ENCODE results near the gene CMPK2.

The CMPK2 gene

GRCh38 chr2:6852195-6852594 is 13.5 kb downstream of the CMPK2 start:
- Histone ChIP-seq H3K27ac (ENCODE audit: low read depth, low read length, poor library complexity, severe bottlenecking) (no peak overlapping the region), H3K4me1 (ENCODE audit: insufficient read depth, low read length, severe bottlenecking) (no peaks in the 10 kb centered on the region), H3K79me2 (ENCODE audit: insufficient read depth, low read length) (no peaks in the 10 kb centered on the region), H3K27me3 (ENCODE audit: insufficient read depth, low read length) (no peaks in the 10 kb centered on the region), H3K9me3 (ENCODE audit: low read length) (no peaks in the 10 kb centered on the region), H3K4me3 (ENCODE audit: low read depth, low read length, poor library complexity, severe bottlenecking) (no peak overlapping the region), H2AFZ (ENCODE audit: low read length) (no peak overlapping the region), H3K36me3 (ENCODE audit: insufficient read depth, low read length) (no peaks in the 10 kb centered on the region), H3F3A (ENCODE audit: insufficient read depth, low read length) (no peaks in the 10 kb centered on the region), H3K4me2 (ENCODE audit: low read length) (no peak overlapping the region), H4K20me1 (ENCODE audit: insufficient read depth, low read length) (no peaks in the 10 kb centered on the region), H3K9ac (ENCODE audit: low read length) (no peak overlapping the region), H3K9me2 (ENCODE audit: low read depth, low read length) (no peaks in the 10 kb centered on the region)
- TF ChIP-seq EZH2 (IDR thresholded peaks at IDR 0.05; ENCODE audit: borderline replicate concordance, low read length) (no peak), CTCF (IDR thresholded peaks at IDR 0.05; ENCODE audit: low read length) (no peak)

- Histone ChIP-seq H3K4me1 (ENCODE audit: insufficient read depth, low read length, severe bottlenecking) (no peaks in the 10 kb centered on the region), H3K27ac (ENCODE audit: low read depth, low read length, poor library complexity, severe bottlenecking) (no peak overlapping the region), H2AFZ (ENCODE audit: low read length) (no peak overlapping the region), H3K4me3 (ENCODE audit: low read depth, low read length, poor library complexity, severe bottlenecking) (no peak overlapping the region), H3K9me3 (ENCODE audit: low read length) (peaks cover 23% of the 10 kb centered on the region), H3K36me3 (ENCODE audit: insufficient read depth, low read length) (no peaks in the 10 kb centered on the region), H3K4me2 (ENCODE audit: low read length) (no peak overlapping the region), H3K79me2 (ENCODE audit: insufficient read depth, low read length) (no peaks in the 10 kb centered on the region), H3K27me3 (ENCODE audit: insufficient read depth, low read length) (no peaks in the 10 kb centered on the region), H3F3A (ENCODE audit: insufficient read depth, low read length) (no peaks in the 10 kb centered on the region), H4K20me1 (ENCODE audit: insufficient read depth, low read length) (no peaks in the 10 kb centered on the region), H3K9ac (ENCODE audit: low read length) (no peak overlapping the region), H3K9me2 (ENCODE audit: low read depth, low read length) (no peaks in the 10 kb centered on the region)
- TF ChIP-seq EZH2 (IDR thresholded peaks at IDR 0.05; ENCODE audit: borderline replicate concordance, low read length), result no peak
- TF ChIP-seq CTCF (IDR thresholded peaks at IDR 0.05; ENCODE audit: low read length), result no peak
Measured at GRCh38 chr2:6846967-6847681, 18.6 kb downstream of the CMPK2 start.

GRCh38 chr2:6846540-6846939 is 19.2 kb downstream of the CMPK2 start:
- no peaks in the 10 kb centered on the region for H4K20me1 ChIP-seq (ENCODE audit: insufficient read depth, low read length)
- H3K9me2 ChIP-seq (ENCODE audit: low read depth, low read length), result no peaks in the 10 kb centered on the region

More at GRCh38 chr2:6846540-6846939, 19.2 kb downstream of the CMPK2 start:
- Histone ChIP-seq H3K9ac (ENCODE audit: low read length) (no peak overlapping the region), H3K79me2 (ENCODE audit: insufficient read depth, low read length) (no peaks in the 10 kb centered on the region), H3K4me1 (ENCODE audit: insufficient read depth, low read length, severe bottlenecking) (no peaks in the 10 kb centered on the region), H3K9me3 (ENCODE audit: low read length) (peaks cover 23% of the 10 kb centered on the region), H3K4me3 (ENCODE audit: low read depth, low read length, poor library complexity, severe bottlenecking) (no peak overlapping the region), H3K36me3 (ENCODE audit: insufficient read depth, low read length) (no peaks in the 10 kb centered on the region), H3K27ac (ENCODE audit: low read depth, low read length, poor library complexity, severe bottlenecking) (no peak overlapping the region), H3F3A (ENCODE audit: insufficient read depth, low read length) (no peaks in the 10 kb centered on the region), H2AFZ (ENCODE audit: low read length) (no peak overlapping the region), H3K4me2 (ENCODE audit: low read length) (no peak overlapping the region), H3K27me3 (ENCODE audit: insufficient read depth, low read length) (no peaks in the 10 kb centered on the region)
- TF ChIP-seq EZH2 (IDR thresholded peaks at IDR 0.05; ENCODE audit: borderline replicate concordance, low read length), result no peak
- no peak for TF ChIP-seq CTCF (IDR thresholded peaks at IDR 0.05; ENCODE audit: low read length)

Measured in OCI-LY1 (cell line).